ENCODE measurements around the gene PLEKHM3. TPM values are rescaled to one million over a fixed set of nuclear protein-coding genes. Genes with fewer than 3 reads are reported as not detected.

The PLEKHM3 gene
- total and polyA plus RNA-seq, 2 of the 13 experiments (the other 11 are each of a cell fraction or from before 2014, with no cell fraction given) = 4.5 to 4.7 TPM

DNA sequence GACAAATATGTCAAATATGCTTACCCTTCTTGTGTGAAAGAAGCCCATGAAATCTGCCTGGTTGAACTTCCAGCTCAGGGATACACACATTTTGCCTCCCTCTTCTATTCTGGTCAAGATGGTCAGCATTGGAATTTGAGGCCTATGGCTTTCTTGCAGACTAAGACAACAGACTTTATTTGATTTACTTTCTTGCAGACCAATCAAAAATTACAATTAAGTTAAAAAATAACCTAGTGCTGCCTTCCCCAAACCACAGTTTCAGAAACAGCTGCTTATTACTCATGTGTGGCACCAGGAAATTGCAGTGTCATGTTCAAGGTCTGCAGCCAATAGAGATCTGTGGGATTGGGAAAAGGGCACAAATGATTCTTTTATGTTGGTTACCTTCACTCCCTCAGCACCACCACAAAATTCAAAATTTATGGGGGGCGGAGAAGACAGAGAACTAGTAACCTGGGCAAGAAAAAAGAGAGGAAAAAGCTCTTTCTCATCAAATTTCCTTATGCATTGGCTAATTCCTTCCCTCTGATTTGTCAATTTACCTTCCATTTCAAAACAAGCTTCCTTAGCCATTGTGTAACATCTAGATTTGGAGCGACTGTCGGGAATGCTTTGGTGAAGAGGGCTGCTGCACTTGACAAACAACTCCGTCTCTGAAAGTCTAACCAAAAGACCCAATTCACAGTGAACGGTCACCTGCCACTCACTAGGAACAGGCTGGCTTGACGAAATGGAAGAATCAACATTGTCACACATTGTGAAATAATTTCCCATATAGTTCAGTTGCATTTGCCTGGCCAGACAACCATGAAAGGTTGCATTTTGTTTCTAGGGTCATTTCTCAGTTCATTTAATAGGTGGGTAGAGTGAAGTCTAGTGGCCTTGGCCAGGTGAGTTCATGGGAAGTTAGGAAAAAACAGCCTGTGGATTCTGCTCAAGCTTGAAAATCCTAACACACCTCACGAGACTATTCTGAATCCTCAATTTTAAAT, 155.2 kb downstream of the PLEKHM3 start (continued):
- TF ChIP-seq, protein P1, sequence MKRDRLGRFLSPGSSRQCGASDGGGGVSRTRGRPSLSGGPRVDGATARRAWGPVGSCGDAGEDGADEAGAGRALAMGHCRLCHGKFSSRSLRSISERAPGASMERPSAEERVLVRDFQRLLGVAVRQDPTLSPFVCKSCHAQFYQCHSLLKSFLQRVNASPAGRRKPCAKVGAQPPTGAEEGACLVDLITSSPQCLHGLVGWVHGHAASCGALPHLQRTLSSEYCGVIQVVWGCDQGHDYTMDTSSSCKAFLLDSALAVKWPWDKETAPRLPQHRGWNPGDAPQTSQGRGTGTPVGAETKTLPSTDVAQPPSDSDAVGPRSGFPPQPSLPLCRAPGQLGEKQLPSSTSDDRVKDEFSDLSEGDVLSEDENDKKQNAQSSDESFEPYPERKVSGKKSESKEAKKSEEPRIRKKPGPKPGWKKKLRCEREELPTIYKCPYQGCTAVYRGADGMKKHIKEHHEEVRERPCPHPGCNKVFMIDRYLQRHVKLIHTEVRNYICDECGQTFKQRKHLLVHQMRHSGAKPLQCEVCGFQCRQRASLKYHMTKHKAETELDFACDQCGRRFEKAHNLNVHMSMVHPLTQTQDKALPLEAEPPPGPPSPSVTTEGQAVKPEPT (CRISPR knock-in tag; IDR thresholded peaks at IDR 0.05; ENCODE audit: low read depth) = no peak
- TF ChIP-seq ELF1 (CRISPR knock-in tag; IDR thresholded peaks at IDR 0.05) (peak; percentile 60), MED13 (CRISPR knock-in tag; IDR thresholded peaks at IDR 0.05) (peak; percentile 84; the same call in 1 of the 2 replicates), AHR (CRISPR knock-in tag; IDR thresholded peaks at IDR 0.05) (peak; percentile 52; the same call in 1 of the 2 replicates), ZNF605 (CRISPR knock-in tag; IDR thresholded peaks at IDR 0.05) (peak; percentile 60; the same call in 1 of the 2 replicates), HIVEP1 (CRISPR knock-in tag; IDR thresholded peaks at IDR 0.05) (peak; percentile 36; the same call in 1 of the 2 replicates), YEATS2 (CRISPR knock-in tag; IDR thresholded peaks at IDR 0.05; ENCODE audit: borderline replicate concordance) (peak; percentile 83; the same call in 1 of the 2 replicates), PAWR (CRISPR knock-in tag; IDR thresholded peaks at IDR 0.05; ENCODE audit: borderline replicate concordance) (no peak), KDM3A (CRISPR knock-in tag; IDR thresholded peaks at IDR 0.05; ENCODE audit: low read depth) (peak; percentile 45; the same call in 1 of the 2 replicates), GFI1 (CRISPR knock-in tag; IDR thresholded peaks at IDR 0.05; ENCODE audit: borderline replicate concordance) (peak; percentile 80; the same call in 1 of the 2 replicates)
- TF ChIP-seq, protein P2, sequence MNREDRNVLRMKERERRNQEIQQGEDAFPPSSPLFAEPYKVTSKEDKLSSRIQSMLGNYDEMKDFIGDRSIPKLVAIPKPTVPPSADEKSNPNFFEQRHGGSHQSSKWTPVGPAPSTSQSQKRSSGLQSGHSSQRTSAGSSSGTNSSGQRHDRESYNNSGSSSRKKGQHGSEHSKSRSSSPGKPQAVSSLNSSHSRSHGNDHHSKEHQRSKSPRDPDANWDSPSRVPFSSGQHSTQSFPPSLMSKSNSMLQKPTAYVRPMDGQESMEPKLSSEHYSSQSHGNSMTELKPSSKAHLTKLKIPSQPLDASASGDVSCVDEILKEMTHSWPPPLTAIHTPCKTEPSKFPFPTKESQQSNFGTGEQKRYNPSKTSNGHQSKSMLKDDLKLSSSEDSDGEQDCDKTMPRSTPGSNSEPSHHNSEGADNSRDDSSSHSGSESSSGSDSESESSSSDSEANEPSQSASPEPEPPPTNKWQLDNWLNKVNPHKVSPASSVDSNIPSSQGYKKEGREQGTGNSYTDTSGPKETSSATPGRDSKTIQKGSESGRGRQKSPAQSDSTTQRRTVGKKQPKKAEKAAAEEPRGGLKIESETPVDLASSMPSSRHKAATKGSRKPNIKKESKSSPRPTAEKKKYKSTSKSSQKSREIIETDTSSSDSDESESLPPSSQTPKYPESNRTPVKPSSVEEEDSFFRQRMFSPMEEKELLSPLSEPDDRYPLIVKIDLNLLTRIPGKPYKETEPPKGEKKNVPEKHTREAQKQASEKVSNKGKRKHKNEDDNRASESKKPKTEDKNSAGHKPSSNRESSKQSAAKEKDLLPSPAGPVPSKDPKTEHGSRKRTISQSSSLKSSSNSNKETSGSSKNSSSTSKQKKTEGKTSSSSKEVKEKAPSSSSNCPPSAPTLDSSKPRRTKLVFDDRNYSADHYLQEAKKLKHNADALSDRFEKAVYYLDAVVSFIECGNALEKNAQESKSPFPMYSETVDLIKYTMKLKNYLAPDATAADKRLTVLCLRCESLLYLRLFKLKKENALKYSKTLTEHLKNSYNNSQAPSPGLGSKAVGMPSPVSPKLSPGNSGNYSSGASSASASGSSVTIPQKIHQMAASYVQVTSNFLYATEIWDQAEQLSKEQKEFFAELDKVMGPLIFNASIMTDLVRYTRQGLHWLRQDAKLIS (CRISPR knock-in tag; IDR thresholded peaks at IDR 0.05) = peak; percentile 73; the same call in 1 of the 2 replicates
- TF ChIP-seq, protein P3, sequence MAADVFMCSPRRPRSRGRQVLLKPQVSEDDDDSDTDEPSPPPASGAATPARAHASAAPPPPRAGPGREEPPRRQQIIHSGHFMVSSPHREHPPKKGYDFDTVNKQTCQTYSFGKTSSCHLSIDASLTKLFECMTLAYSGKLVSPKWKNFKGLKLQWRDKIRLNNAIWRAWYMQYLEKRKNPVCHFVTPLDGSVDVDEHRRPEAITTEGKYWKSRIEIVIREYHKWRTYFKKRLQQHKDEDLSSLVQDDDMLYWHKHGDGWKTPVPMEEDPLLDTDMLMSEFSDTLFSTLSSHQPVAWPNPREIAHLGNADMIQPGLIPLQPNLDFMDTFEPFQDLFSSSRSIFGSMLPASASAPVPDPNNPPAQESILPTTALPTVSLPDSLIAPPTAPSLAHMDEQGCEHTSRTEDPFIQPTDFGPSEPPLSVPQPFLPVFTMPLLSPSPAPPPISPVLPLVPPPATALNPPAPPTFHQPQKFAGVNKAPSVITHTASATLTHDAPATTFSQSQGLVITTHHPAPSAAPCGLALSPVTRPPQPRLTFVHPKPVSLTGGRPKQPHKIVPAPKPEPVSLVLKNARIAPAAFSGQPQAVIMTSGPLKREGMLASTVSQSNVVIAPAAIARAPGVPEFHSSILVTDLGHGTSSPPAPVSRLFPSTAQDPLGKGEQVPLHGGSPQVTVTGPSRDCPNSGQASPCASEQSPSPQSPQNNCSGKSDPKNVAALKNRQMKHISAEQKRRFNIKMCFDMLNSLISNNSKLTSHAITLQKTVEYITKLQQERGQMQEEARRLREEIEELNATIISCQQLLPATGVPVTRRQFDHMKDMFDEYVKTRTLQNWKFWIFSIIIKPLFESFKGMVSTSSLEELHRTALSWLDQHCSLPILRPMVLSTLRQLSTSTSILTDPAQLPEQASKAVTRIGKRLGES (CRISPR knock-in tag; IDR thresholded peaks at IDR 0.05; ENCODE audit: borderline replicate concordance) = 0 out of 2 replicates have a peak, but pooled peaks have one; percentile 55
- TF ChIP-seq, protein P4, sequence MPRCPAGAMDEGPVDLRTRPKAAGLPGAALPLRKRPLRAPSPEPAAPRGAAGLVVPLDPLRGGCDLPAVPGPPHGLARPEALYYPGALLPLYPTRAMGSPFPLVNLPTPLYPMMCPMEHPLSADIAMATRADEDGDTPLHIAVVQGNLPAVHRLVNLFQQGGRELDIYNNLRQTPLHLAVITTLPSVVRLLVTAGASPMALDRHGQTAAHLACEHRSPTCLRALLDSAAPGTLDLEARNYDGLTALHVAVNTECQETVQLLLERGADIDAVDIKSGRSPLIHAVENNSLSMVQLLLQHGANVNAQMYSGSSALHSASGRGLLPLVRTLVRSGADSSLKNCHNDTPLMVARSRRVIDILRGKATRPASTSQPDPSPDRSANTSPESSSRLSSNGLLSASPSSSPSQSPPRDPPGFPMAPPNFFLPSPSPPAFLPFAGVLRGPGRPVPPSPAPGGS (CRISPR knock-in tag; IDR thresholded peaks at IDR 0.05) = peak; percentile 68; the same call in 1 of the 2 replicates

All from HepG2 (cell line).